RWPE2 (cell line): ENCODE results near the gene SERPINC1.

Experiments used
- ATAC-seq: fragments of 200-7000 bp; cut with Tn5 transposase; 3 replicates; pipeline ENCODE4 v1.9.1; 2021; ENCODE audit warnings: low read depth
- DNase-seq: peaks from one replicate; pipeline ENCODE4 v3.0.0-alpha.2; 2020; ENCODE audit warnings: low spot score
- H3K27ac ChIP-seq: fragments of 450-650 bp; 2 replicates; pipeline ENCODE4 v1.5.1; 2017; ENCODE audit warnings: mild to moderate bottlenecking; ENCODE audit not compliant: poor library complexity, severe bottlenecking
- H3K27me3 ChIP-seq: fragments of 250-450 bp; sonication (Bioruptor Pico); 2 replicates; pipeline ENCODE4 v1.5.1; 2021; ENCODE audit warnings: mild to moderate bottlenecking, moderate library complexity; ENCODE audit not compliant: insufficient read depth, poor library complexity, severe bottlenecking
- H3K36me3 ChIP-seq: fragments of 250-450 bp; sonication (Bioruptor Pico); 2 replicates; pipeline ENCODE4 v1.5.1; 2020; ENCODE audit warnings: low read depth, mild to moderate bottlenecking, moderate library complexity
- H3K4me1 ChIP-seq: fragments of 250-450 bp; sonication (Bioruptor Pico); 2 replicates; pipeline ENCODE4 v1.5.1; 2021; ENCODE audit warnings: mild to moderate bottlenecking, moderate library complexity; ENCODE audit not compliant: insufficient read depth, poor library complexity, severe bottlenecking
- H3K4me3 ChIP-seq: fragments of 250-450 bp; sonication (Bioruptor Pico); 2 replicates; pipeline ENCODE4 v1.5.1; 2021; ENCODE audit warnings: mild to moderate bottlenecking, moderate library complexity; ENCODE audit not compliant: severe bottlenecking
- H3K9me3 ChIP-seq: fragments of 250-450 bp; sonication (Bioruptor Pico); 2 replicates; pipeline ENCODE4 v1.5.1; 2021; ENCODE audit warnings: mild to moderate bottlenecking, moderate library complexity; ENCODE audit not compliant: severe bottlenecking
- TF ChIP-seq, protein P1 (sequence below): fragments of 450-650 bp; IDR thresholded peaks from one replicate; pipeline ENCODE4 v1.5.1; 2017; ENCODE audit warnings: mild to moderate bottlenecking, moderate library complexity; ENCODE audit not compliant: poor library complexity, severe bottlenecking

SERPINC1 gene

DNA sequence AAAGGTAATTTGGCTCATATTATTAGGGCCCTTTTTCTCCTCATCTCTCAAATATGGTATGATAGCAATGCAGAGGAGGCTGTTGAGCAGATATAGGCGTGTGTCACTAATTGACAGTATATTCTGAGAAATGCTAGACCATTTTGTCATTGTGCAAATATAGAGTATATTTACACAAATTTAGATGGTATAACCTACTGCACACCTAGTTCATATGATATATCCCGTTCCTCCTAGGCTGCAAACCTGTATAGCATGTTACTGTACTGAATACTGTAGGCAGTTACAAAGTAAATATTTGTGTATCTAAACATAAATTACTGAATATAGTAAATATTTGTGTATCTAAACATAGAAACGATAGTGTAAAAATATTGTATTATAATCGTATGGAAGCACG lies 40.4 kb downstream of the SERPINC1 start:
- no peaks in the 10 kb centered on the region for H3K4me1 ChIP-seq
- H3K4me3 ChIP-seq = no peak overlapping the region
- H3K27ac ChIP-seq = no peak overlapping the region
- peaks cover 34% of the 10 kb centered on the region for H3K36me3 ChIP-seq
- ATAC-seq (no peak), DNase-seq (no peak)
- no peaks in the 10 kb centered on the region for H3K9me3 ChIP-seq
- H3K27me3 ChIP-seq = no peaks in the 10 kb centered on the region
- TF ChIP-seq, protein P1, sequence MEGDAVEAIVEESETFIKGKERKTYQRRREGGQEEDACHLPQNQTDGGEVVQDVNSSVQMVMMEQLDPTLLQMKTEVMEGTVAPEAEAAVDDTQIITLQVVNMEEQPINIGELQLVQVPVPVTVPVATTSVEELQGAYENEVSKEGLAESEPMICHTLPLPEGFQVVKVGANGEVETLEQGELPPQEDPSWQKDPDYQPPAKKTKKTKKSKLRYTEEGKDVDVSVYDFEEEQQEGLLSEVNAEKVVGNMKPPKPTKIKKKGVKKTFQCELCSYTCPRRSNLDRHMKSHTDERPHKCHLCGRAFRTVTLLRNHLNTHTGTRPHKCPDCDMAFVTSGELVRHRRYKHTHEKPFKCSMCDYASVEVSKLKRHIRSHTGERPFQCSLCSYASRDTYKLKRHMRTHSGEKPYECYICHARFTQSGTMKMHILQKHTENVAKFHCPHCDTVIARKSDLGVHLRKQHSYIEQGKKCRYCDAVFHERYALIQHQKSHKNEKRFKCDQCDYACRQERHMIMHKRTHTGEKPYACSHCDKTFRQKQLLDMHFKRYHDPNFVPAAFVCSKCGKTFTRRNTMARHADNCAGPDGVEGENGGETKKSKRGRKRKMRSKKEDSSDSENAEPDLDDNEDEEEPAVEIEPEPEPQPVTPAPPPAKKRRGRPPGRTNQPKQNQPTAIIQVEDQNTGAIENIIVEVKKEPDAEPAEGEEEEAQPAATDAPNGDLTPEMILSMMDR = no peak

- peaks cover 6% of the 10 kb centered on the region for H3K4me1 ChIP-seq
- no peak for DNase-seq
- no peaks in the 10 kb centered on the region for H3K9me3 ChIP-seq
- H3K27me3 ChIP-seq = no peaks in the 10 kb centered on the region
- H3K27ac ChIP-seq = no peak overlapping the region
- H3K36me3 ChIP-seq = peaks cover 44% of the 10 kb centered on the region
- no peak for ATAC-seq
- TF ChIP-seq, protein P1 = no peak
- H3K4me3 ChIP-seq = no peak overlapping the region
Observed at GRCh38 chr1:173871500-173871899, 45.6 kb downstream of the SERPINC1 start.

DNA sequence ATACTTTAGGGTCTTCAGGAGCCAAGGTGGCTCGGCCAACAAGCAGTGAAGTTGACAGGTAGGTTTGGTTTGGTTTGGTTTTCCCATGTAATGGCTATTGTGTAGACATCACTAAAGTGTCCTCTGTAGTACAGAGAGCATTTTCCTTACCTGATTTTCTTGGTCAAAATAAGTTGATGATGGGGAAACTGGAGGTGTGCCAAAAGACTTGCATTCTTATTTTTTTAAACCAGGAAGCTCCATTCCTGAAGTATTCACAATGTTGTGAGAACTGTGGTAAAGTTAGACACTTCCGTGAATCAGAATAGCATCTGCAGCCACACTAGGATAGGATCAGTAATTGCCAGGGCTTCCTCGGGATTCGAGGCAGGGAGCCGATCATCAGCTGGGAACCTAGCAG lies 46.0 kb downstream of the SERPINC1 start:
- no peak for DNase-seq
- peaks cover 44% of the 10 kb centered on the region for H3K36me3 ChIP-seq
- H3K4me3 ChIP-seq = no peak overlapping the region
- TF ChIP-seq, protein P1 = no peak
- H3K4me1 ChIP-seq = peaks cover 9% of the 10 kb centered on the region
- ATAC-seq = no peak
- H3K27me3 ChIP-seq = no peaks in the 10 kb centered on the region
- no peak overlapping the region for H3K27ac ChIP-seq
- no peaks in the 10 kb centered on the region for H3K9me3 ChIP-seq

- no peak overlapping the region for H3K27ac ChIP-seq
- TF ChIP-seq, protein P1 = no peak
- no peak for DNase-seq
Observed at GRCh38 chr1:173870252-173871075, 46.7 kb downstream of the SERPINC1 start.

GRCh38 chr1:173869021-173869359 lies 48.1 kb downstream of the SERPINC1 start:
- H3K4me1 ChIP-seq = peaks cover 18% of the 10 kb centered on the region
- peaks cover 59% of the 10 kb centered on the region for H3K36me3 ChIP-seq
- H3K27me3 ChIP-seq = no peaks in the 10 kb centered on the region
- no peaks in the 10 kb centered on the region for H3K9me3 ChIP-seq
- peak overlapping the region; percentile 92 for H3K4me3 ChIP-seq
- no peak for DNase-seq
- no peak for ATAC-seq
- peak overlapping the region; percentile 91 for H3K27ac ChIP-seq
- TF ChIP-seq, protein P1 = no peak

More at GRCh38 chr1:173870252-173871075, 46.7 kb downstream of the SERPINC1 start:
- peaks cover 48% of the 10 kb centered on the region for H3K36me3 ChIP-seq
- no peak for ATAC-seq
- no peak overlapping the region for H3K4me3 ChIP-seq
- no peaks in the 10 kb centered on the region for H3K9me3 ChIP-seq
- peaks cover 15% of the 10 kb centered on the region for H3K4me1 ChIP-seq
- no peaks in the 10 kb centered on the region for H3K27me3 ChIP-seq
